K562 treated with DMSO at 1 percent for 24 hours (cell line): ENCODE measurements around the gene SYT7. TPM values are rescaled to one million over a fixed set of nuclear protein-coding genes. Genes with fewer than 3 reads are reported as not detected.

Experiments
- total RNA-seq: library from RNA; unstranded; fragments of 300-600 nt; gene quantifications from 2 replicates; pipeline ENCODE4 v1.2.3, GENCODE V29; 2022; ENCODE audit warnings: low read depth; ENCODE audit not compliant: insufficient read depth

The SYT7 gene, protein sequence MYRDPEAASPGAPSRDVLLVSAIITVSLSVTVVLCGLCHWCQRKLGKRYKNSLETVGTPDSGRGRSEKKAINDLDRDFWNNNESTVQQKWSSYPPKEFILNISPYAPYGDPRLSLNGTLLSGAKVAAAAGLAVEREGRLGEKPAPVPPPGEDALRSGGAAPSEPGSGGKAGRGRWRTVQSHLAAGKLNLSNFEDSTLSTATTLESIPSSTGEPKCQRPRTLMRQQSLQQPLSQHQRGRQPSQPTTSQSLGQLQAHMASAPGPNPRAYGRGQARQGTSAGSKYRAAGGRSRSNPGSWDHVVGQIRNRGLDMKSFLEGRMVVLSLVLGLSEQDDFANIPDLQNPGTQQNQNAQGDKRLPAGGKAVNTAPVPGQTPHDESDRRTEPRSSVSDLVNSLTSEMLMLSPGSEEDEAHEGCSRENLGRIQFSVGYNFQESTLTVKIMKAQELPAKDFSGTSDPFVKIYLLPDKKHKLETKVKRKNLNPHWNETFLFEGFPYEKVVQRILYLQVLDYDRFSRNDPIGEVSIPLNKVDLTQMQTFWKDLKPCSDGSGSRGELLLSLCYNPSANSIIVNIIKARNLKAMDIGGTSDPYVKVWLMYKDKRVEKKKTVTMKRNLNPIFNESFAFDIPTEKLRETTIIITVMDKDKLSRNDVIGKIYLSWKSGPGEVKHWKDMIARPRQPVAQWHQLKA
- 0.09 and 0.43 TPM in 2 replicates for total RNA-seq

DNA sequence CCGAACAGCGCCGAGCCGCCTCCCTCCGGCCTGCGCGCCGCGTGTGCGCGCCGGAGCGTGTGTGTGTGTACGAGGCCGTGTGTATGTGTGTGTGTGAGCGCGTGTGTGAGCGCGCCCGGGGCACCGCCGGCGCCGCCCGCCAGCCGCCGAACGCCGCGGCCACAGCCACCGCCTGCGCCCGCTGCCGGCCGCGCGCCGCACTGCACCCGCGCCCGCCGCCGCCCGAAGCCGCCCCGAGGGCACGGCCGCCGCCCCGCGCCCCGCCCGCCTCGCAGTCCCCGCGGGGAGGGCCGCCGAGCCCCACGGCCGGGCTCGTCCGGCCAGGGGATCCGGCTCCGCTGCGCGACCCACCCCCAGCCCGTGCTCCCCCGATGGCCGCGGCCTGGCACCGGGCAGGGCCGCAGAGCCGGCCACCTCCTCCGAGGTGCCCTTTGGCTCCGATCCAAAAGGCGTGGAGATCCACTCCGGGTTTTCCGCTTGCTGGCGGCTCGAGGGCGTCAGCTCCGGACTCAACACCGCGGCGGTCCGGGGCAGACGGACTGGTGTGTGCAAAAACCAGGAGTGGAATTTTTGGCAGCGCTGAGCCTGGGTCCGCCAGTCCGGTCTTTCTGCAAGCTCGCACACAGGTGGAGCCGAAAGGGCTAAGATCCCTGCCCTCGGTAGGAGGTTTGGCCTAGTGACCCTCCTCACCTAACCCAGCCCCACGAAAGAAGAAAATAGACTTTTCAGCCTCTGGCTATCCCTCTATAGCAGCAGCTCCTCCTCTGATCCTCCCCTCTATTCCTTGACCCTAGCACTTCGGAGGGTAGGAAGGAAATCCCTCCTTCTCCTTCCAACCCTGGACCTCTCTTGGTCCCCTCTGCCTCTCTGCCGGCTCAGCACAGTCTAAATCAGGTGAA lies at the start of gene SYT7:
Gene SYT7, minus strand, starts transcription at position 47 of the 899 bp plus-strand sequence. CDS start 256 bp downstream, outside the sequence.

DNA sequence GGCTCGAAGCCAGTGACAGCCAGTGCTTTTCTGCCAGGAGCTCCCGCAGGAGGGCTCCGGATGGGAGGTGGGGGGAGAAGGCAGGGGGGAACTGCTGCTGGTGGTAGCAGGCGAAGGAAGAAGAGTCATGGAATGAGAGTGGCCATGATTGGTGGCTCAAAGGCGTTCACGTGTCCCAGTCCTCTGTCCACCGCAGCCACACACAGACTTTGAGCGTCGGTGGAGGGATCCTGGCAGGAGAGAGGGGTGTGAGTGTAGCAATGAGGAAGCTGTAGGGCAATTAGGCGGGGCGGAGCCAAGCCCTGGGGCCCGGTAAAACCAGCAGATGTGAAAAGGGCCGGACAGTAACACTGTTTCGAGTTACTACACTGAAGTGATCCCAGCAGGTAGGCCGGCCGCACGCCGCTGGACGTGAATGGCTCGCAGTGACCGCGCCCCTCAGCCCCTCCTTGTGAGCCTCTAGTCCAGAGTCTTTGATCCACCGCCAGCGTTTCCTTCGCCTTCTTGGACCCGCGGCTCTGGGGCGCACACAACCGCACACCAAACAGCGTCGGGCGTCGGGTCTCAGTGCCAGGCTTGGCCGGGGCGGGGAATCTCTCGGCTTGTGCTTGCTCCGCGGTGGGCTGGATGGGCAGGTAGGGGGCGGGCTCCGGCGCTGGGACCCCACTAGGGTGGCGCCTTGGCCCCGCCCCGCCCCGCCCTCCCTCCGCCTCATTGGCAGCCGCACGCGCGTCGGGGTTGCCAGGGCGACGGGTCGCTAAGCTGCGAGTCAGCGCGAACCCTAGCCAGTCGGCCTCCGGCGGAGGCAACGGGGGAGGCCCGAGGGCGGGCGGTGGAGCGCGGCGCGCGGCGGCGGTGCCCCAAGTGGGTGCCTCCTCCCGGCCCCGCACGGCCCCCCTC lies 72.7 kb downstream of the SYT7 start, which contains the start of gene LRRC10B:
Gene LRRC10B, plus strand, starts transcription at position 788 of the 900 bp plus-strand sequence. CDS start 250 bp downstream, outside the sequence.

Other genes with a start within 250 kb of the SYT7 start
- 159 and 172 TPM in 2 replicates for gene DDB1, start 248.0 kb downstream of the SYT7 start, total RNA-seq
- gene TKFC, start 247.8 kb downstream of the SYT7 start, total RNA-seq, result 38.6 and 49.7 TPM in 2 replicates
- gene CYB561A3, start 219.2 kb downstream of the SYT7 start, total RNA-seq, result 113 and 115 TPM in 2 replicates
- gene TMEM138, start 218.7 kb downstream of the SYT7 start, total RNA-seq, result 34.0 and 35.9 TPM in 2 replicates
- gene TMEM216, start 188.5 kb downstream of the SYT7 start, total RNA-seq, result 7.4 and 8.3 TPM in 2 replicates
- gene CPSF7, start 151.1 kb downstream of the SYT7 start, total RNA-seq, result 55.1 and 58.4 TPM in 2 replicates
- gene SDHAF2, start 151.0 kb downstream of the SYT7 start, total RNA-seq, result 38.9 and 46.5 TPM in 2 replicates
- gene LRRC10B, start 72.3 kb downstream of the SYT7 start, total RNA-seq, result 0.27 and 0.47 TPM in 2 replicates
- gene DAGLA, start 99.3 kb upstream of the SYT7 start, total RNA-seq, result 0.13 and 0.34 TPM in 2 replicates
- 20.6 and 24.5 TPM in 2 replicates for gene MYRF, start 171.6 kb upstream of the SYT7 start, total RNA-seq
- 336 and 371 TPM in 2 replicates for gene TMEM258, start 211.5 kb upstream of the SYT7 start, total RNA-seq
- 144 and 156 TPM in 2 replicates for gene FEN1, start 211.8 kb upstream of the SYT7 start, total RNA-seq
- gene FADS1, start 235.9 kb upstream of the SYT7 start, total RNA-seq, result 68.2 and 69.1 TPM in 2 replicates
- gene FADS2, start 247.2 kb upstream of the SYT7 start, total RNA-seq, result 9.0 and 10.4 TPM in 2 replicates